IPS-18c (cell line): ENCODE data around the gene NKX6-2.

Source experiments
- H3K4me3 ChIP-seq: 2 replicates; pipeline ENCODE4 v1.7.0; 2013; ENCODE audit warnings: low read depth, mild to moderate bottlenecking, low read length, moderate library complexity; ENCODE audit not compliant: insufficient read depth
- H3K9me3 ChIP-seq: one replicate; pipeline ENCODE4 v1.6.1; 2013; ENCODE audit warnings: mild to moderate bottlenecking, low read length, moderate library complexity; ENCODE audit not compliant: control insufficient read depth, insufficient read depth

NKX6-2 gene

DNA sequence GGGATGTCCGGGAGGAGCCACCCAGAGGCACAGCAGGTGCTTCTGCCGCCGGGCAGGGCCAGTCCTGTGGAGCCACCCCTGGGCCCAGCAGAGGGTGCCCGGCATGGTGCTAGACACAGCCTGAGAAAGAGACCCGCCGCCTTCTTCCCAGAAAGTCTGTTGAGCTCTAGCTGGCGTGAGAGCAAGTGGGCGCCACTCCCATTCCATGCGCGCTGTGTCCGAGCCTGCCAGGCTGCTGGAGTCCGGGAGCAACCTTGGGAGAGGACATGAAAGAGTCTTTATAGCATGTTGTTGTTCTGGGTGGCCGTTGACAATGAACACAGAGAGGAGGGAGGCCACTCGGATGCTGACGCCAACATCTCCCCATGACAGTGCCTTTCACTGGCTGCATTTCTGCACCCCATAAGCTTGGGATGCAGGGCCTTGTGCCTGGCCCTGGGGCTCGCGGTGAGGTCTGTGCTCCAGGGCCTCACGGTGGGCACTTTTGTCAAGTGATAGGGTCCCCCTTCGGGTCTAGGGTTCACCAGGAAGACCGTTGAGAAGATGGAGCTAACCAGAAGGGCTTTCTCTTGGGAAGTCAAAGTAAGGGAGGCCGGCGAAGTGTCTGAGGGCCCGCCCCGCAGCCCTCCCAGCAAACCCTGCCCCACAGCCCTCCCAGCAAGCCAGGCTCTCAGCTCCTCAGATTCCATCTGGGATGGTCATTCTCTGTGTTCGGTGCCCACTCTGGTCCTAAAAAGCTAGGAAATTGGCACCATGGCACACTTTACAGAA, 47.3 kb downstream of the NKX6-2 start:
- no peak overlapping the region for H3K4me3 ChIP-seq

DNA sequence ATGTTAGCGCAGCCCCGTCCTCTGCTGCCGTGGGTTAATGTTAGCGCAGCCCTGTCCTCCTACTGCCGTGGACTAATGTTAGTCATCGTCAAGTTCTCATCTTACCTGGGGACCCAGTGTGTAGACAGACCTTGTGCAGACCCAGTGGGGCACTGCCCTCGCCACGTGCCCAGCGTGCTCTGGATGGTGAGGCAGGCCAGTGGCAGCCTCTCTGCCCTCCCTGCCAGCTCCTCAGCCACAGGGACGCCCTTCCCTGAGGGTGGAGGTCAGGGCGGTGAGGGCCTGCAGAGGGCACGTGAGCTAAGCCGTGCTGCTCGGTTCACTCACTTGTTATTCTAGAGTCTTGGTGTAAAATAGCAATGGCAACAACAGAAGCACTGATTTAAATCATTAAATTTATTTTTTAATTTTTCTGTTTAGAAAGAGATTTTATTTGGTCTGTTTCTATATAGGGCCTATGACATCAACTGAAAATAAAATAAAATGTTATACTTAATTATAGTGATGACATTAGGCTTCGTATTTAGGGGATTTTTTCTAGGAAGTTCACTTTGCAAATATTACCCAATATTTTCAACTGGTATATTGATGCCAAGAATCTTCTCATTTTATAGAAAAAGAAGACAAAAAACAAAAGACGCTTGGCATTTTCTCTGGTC, 48.4 kb downstream of the NKX6-2 start:
- no peaks in the 10 kb centered on the region for H3K9me3 ChIP-seq
- H3K4me3 ChIP-seq: no peak overlapping the region

More for the DNA sequence above, 47.3 kb downstream of the NKX6-2 start:
- H3K9me3 ChIP-seq: no peaks in the 10 kb centered on the region

DNA sequence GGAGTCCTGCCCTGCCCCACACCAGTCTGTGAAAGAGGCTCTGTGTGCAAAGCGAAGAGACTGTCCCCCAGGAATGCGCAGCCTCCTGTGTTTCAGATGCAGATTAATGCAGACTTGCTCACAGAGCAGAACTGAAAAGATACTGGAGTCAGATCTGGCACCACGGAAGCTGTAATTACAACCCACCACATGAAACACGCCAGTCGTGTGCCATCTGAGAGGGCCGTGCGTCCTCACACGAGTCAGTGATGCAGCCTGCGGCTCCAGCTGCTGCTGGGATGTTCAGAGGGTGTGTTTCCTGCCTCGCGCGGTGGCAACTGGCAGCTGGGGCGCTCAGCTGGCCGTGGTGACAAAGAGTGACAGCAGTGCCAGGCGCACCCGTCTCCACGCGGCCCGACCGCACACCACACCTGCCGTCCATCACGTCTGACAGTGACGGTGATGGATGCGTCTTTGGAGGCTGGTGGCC, 50.0 kb downstream of the NKX6-2 start:
- H3K4me3 ChIP-seq: no peak overlapping the region
- no peaks in the 10 kb centered on the region for H3K9me3 ChIP-seq

DNA sequence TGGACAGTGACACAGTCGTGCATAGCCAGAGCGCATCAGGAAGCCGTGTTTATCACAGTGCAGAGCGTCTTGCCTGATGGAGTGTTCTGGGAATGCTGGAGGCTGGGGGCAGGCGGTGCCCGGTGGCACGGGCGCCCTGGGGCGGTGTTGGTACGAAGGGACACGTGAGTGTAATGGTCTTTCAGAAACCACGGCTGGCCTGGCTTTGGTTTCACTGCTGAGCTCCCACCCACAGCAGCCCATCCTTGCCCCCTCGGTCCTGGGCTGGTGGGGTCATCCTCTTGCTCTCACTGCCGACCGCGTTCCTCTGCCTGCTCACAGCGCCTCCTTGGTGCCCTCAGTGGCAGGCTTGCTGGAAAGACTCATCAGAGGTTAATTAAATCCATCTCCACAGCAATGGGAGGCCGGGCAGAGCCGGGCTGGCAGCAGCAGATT, 50.6 kb downstream of the NKX6-2 start:
- no peaks in the 10 kb centered on the region for H3K9me3 ChIP-seq
- H3K4me3 ChIP-seq: no peak overlapping the region

DNA sequence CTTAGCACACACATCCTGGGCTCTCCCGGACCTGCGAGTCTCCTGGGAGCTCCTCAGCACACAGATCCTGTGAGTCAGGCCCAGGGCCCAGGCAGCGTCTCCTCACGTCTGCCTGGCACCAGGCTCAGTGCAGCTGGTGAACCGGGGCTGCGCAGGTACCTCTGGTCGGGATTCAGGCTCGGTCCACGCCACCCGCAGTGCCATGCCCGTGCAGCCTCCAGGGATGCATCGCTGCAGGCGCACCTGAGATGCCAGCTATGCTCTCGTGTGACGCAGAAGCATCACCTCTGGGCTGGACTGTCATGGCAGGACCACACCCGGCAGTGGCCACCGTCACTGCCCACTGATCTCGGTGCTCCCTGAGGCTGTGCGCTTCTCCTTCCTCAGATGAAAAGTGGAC, 52.0 kb downstream of the NKX6-2 start:
- H3K4me3 ChIP-seq: no peak overlapping the region
- no peaks in the 10 kb centered on the region for H3K9me3 ChIP-seq
